IPS DF 4.7 (cell line): ENCODE measurements around the gene LEFTY1.
"Not testable (repeated sequence)": the region's sequence is repeated elsewhere in the genome, so short reads cannot be mapped to it uniquely, and the experiment has no call there.

ENCODE experiments used
- DNase-seq: peaks from one replicate; pipeline ENCODE4 v3.0.0-alpha.2; 2013; ENCODE audit warnings: low spot score; ENCODE audit errors: extremely low read depth

The LEFTY1 gene

GRCh38 chr1:225888289-225888897 is 553 bp downstream of the LEFTY1 start:
- DNase-seq = no peak

GRCh38 chr1:225887554-225888288 is 1.2 kb downstream of the LEFTY1 start:
- not testable (repeated sequence) for DNase-seq

DNA sequence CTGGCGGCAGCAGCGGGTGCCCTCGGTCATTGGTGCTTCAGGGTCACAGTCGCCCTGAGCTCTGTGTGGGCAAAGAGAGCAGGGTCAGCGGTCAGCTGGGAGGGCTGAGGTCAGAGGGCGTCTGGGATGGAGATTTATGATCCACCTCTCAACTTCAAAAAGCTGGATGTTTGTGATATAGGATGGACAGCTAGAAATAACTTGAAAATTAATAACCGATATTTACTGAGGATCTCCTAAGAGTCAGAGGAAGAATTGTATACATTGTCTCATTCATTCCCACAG is 2.0 kb downstream of the LEFTY1 start:
- no peak for DNase-seq

DNA sequence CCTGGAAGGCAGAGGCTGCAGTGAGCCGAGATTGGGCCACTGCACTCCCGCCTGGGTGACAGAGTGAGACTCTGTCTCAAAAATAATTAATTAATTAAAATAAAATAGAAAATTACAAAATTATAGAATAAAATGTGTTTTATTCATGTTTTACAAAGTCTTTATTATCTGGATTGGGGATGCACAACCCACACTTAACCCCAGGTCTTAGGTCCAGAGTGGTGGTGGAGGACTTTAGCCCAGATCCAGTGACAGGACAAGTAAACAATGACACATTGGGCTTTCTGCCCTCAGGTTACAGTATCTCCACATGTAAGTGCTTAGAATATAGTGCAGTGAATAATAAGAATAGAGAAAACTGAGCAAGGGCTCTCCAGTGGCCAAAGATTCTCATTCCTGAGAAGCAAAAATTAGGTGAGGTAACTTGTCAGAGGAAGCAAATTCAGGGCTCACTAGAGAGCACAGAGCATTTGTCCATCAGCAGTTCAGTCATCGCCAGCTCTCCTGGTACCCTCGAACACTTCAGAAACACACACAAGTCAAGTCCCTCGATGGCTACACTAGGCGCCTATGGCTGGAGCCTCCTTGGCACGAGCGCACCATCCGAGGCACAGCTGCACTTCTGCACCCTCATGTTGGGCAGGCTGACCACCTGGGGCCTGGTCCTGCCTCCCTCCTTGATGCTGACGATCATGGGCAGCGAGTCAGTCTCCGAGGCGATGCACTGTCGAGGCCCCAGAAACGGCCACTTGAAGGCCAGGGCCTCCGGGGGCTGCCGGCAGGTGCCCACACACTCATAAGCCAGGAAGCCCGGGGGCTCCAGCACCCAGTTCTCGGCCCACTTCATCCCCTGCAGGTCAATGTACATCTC is 2.6 kb downstream of the LEFTY1 start:
- no peak for DNase-seq

- no peak for DNase-seq
These were observed 3.6 kb downstream of the LEFTY1 start for GRCh38 chr1:225885336-225885735.

DNA sequence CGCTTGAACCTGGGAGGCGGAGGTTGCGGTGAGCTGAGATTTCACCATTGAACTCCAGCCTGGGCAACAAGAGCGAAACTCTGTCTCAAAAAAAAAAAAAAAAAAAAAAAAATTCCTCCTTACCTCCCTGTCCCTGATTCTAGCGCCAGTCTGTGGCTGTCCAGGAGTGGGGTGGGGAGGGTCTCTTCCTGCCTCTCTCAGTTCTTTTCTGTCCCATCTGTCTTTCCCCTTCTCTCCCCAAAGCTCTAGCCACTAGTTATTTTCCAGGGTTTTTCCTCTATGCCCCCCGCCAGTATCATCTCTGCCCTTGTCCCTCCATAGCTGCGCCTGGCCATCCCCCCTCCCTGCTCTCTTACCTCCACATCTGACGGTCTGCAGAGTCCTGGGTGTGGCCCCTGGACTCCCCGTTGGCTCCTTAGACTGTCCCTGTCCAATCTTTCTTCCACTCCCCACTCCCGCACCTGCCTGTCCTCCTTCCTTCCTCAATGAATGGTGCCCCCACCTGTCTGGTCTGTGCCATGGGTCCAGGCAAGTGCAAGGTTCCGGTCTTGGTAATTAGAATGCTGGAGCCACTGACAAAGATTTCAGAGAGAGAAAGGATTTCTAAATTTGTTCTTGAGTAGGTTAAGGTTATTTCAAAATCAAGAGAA is 5.2 kb downstream of the LEFTY1 start:
- no peak for DNase-seq

DNA sequence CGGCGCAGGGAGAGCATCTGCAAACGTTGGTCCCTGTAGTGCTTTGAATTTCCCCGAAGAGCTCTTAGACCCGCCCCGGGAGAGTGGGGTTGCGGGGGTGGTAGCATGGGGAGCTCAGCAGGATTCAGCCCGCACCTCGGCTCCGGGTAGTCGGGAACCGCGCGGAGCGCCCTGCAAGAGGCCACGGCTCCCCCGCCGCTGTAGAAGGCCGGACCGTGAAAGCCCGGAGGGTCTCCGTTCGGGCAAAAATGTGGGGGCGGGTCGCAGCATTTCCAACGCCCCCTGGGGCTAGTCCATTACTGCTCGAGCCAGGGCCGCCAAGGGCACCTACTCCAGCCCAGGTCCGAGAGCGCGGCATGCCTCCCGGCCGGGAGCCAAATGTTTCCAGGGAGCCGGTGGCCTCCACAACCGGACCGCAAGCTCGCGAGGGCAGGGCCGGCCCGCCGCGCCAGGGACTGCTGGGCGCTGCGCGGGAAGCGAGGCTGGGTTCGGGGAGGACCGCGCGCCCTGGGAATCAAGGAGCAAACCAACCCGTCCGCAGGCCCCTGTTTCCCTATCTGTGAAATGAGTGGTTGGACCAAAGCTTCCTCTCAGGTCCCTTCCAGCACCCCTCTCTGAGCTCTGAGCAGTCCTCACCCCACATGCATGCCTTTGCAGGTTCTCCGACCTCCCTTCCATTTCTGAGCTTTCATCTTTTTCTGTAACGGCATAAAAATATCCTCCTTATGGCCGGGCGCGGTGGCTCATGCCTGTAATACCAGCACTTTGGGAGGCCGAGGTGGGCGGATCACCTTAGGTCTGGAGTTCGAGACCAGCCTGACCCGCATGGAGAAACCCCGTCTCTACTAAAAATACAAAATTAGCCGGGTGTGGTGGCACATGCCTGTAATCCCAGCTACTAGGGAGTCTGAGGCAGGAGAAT is 6.0 kb downstream of the LEFTY1 start:
- no peak for DNase-seq

GRCh38 chr1:225881959-225882693 is 6.8 kb downstream of the LEFTY1 start, which contains the start of gene TMEM63A:
Gene TMEM63A (minus strand): TSS chr1:225882380. CDS start chr1:225877580, 4,800 bp downstream.
- no peak for DNase-seq

DNA sequence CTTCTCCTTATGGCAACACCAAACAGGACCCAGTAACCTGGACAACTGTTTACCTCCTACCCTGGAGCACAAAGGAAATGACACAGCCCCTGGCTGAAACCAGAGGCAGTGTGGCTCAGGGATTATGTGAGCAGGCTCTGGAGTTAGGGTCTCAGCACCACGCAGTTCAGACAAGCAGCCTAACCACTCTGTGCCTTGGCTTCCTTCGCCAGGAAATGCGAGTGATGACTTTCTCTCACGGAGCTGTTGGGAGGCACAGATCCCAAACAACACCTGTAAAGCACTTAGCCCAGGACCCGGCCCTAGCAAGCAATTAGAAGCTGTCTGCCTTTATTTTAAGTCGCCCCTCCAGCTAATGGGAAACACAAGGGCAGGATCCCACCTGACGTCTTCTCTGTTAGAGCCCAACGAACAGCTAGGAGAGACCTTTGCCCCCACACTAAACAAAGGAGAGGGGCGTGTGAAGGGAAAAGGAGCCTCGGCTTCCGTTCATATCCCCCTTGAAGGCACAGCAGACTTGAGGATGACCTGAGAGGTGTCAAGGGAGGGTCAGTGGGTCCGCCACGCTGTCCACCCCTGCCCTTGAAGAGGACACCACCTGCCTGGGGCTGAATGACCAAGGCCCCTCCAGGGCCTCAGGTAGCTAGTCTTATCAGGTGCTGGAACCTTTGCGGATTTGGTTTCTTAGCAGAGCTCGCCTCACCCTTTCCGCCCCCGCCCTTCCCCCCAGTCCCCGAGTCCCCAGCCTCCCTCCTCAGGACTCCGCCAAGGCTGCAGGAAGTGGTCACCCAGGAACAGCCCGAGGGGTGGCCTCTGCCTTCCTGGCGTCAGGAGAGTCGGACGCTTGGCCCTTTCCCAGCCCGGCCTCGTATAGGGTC is 7.6 kb downstream of the LEFTY1 start:
- DNase-seq = no peak

DNA sequence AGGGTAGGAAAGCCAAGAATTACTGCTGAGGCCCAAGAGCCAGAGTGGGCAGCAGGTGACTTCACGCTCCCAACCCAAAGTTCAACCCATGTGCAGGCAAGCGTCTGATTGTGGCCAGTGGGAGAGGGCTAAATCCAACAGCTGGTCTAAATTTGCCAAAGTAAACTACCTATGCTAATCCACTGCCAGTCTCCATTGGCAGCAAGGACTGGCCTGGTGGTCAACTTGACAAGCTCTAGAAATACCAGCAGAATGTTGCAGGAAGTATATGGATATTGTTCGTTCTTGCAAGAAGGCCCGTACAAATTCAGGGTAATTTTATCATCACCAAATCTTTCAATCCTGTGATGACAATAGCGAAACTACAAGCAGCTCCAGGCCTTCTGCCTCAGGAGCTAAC is 8.3 kb downstream of the LEFTY1 start:
- DNase-seq = no peak

DNA sequence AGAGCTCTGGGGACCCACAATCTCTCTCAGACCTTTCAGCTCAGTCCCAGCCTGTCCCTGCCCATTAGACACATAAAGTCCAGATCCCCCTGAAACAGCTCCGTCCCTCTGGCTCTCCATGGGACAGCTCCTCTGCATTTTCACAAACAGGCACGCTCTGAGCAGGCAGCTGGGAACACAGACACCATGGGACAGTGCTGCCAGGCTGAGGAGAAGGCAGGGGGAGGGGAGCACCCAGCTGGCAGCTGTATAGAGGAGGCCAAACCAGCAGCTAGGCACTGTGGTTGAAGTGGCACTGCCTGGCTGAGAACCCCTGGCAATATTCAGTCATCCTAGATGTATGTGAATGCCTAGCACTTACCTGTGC is 8.7 kb downstream of the LEFTY1 start:
- no peak for DNase-seq

- DNase-seq = no peak
These were observed 9.3 kb downstream of the LEFTY1 start for GRCh38 chr1:225879521-225880221.

DNA sequence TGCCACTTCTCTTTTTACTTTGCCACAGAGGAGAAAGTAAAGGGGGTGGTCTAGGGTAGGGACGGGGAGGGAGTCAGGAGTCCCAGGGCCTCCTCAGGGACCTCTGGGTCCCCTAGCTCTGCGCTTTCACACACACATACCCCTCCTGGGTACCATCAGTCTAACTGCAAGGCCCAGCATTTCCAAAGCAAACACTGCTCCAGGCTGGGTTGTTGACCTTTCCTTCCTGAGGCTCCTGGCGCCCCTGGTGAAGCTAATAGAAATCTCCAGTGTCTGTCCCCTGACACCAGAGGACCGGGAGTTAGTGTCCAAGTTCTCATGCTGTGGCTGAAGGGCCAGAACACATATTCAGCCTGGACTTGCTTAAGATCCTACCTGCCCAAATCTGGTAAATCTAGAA is 10.7 kb downstream of the LEFTY1 start:
- DNase-seq = no peak

DNA sequence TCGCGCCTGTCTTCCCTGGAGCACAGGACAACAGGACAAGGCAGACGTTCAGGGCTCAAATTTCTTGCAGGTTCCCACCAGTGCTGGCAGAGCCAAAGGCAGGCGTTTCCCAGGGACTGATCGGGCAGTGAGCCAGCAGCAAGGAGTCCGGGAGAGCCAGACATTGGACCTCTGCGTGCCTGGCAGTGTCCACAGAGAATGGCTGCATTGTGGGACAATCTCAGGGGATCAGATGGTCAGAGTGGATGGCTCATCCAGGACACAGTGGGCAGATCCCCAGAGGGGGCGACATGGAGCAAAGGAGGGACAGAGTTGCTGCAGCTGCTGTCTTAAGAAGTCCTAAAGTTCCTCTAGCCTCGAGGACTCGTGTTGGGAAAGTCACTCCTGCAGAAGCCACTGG is 11.4 kb downstream of the LEFTY1 start:
- DNase-seq = no peak

GRCh38 chr1:225876900-225877510 is 11.9 kb downstream of the LEFTY1 start:
- no peak for DNase-seq

DNA sequence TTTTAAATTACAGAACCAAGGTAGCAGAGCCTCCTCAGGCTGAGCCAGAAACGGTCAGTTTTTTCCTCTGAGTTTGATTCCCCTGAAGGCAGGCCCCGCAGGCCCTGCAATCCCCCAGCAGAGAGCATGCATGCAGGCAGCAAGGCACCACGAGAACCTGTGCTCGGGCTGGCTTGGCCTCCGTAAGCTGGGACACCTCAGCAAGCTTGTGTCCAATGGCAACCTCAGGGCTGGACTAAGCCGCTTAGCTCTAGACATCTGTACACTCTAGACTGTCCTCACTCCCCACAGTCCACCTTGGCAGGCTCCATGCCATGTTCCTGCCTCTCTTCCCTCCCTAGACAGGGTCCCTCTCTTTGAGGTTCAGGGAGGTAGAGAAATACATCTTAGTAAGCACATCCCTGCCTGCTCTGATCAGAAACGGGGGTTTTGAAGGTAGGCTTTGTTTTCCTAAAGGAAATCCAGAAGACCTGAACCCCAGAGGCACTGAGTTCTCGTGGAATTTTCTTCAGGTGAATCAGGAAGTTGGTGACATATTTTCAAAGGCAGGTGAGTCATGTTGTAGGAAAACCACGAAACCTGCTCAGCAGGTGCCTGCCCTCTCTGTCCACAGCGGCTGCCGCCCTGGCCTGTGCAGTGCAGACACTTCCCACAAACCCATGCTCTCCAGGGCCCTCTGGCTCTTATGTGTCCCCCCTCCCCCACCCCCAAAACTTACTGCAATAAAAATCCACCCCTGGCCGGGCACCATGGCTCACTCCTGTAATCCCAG is 13.7 kb downstream of the LEFTY1 start:
- DNase-seq = no peak

DNA sequence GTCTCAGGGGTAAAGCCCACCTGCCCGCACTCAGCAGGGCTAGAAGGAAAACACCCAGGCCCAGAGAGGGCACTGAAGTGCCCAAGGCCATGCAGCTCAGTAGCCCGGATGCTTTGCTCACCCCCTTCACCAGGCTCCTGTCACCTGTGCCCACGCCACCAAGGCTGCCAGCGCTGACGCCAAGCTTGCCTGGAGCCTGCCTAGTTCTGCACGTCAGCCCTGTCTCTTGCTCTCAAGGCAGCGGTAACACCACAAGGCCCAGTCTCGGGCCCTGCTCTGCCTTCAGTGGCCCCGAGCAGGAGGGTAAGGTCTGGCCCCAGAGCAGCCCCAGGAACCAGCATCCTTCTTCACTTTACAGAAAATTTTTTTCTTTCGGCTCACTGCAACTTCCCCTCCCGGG is 14.5 kb downstream of the LEFTY1 start:
- no peak for DNase-seq
